ENCODE measurements around the gene HNRNPR. TPM values are rescaled to one million over a fixed set of nuclear protein-coding genes. Genes with fewer than 3 reads are reported as not detected.

The HNRNPR gene
- total RNA-seq, 1 experiment from 2014 or later, result 300 TPM

DNA sequence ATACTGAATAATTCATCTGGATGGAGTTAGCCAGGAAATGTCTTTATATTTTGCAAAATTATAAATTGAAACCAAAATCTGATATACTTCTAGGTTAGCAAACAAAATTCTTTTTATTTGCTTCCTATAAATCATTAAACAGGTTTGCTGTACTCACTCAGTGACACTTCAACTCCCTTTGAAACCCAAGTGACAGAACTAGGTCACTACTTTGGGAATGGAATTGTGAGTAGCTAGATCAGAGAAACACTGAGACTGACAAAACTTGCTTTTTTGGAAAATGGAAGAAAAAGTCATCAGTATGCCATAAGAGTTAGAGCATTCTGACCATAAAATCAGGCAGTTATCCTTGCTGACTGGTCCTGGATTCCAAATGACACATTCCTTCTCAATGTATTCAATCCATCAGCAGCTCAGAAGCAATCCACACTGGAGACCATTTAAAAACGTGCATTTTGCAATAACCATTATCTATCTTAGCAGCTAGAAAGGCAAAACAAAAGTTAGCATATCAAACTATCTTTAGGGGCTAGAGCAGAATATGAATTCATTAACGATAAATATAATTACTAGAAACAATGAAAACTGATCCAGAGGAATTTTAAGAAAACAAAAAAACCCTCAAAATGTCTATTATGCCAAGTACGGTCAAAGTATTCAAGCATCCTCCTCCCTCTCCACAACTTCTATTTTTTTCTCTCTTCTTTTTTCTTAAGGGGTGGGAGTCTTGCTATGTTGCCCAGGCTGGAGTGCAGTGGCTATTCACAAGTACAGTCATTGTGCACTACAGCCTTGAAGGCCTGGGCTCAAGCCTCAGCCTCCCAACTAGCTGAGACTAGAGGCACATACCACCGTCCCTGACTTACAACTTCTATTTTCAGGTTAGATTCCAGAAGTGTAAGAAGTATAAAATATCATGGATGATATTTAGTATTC lies 60.1 kb downstream of the HNRNPR start:
- CTCF ChIA-PET, result no interaction called here
- Histone ChIP-seq H3K27me3 (replicated peaks; ENCODE audit: insufficient read depth, low read depth, low read length, poor library complexity) (no peaks in the 10 kb centered on the region), H3K36me3 (ENCODE audit: insufficient read depth, low read length, poor library complexity, severe bottlenecking) (peaks cover 21% of the 10 kb centered on the region), H3K27ac (ENCODE audit: low read depth, low read length, poor library complexity, severe bottlenecking) (no peak overlapping the region), H3K4me3 (ENCODE audit: low read depth, low read length, poor library complexity, severe bottlenecking) (no peak overlapping the region), H3K4me1 (ENCODE audit: insufficient read depth, low read length, poor library complexity, severe bottlenecking) (peaks cover 14% of the 10 kb centered on the region), H3K9me3 (ENCODE audit: low read depth, low read length, poor library complexity, severe bottlenecking) (no peaks in the 10 kb centered on the region)
- no TSS peak for BruUV-seq (replicated peaks)
- intact Hi-C loops (cut with micrococcal nuclease; ENCODE audit: unreplicated experiment), result no loop called here
- TF ChIP-seq CTCF (conservative IDR thresholded peaks at IDR 0.05; ENCODE audit: low read depth, low read length) (no peak), EZH2 (IDR thresholded peaks at IDR 0.05; ENCODE audit: borderline replicate concordance, low read depth, low read length, poor library complexity, severe bottlenecking) (no peak)
- POLR2A ChIA-PET (ENCODE audit: low non-redundant PET), result no interaction called here
- peak; percentile 11 for DNase-seq (ENCODE audit: low spot score)

GRCh38 chr1:23282957-23283356 lies 61.1 kb downstream of the HNRNPR start:
- no peaks in the 10 kb centered on the region for H3K9me3 ChIP-seq (ENCODE audit: low read depth, low read length, poor library complexity, severe bottlenecking)
- H3K27ac ChIP-seq (ENCODE audit: low read depth, low read length, poor library complexity, severe bottlenecking), result peak overlapping the region; percentile 2
- BruUV-seq (replicated peaks), result no TSS peak
- peaks cover 21% of the 10 kb centered on the region for H3K36me3 ChIP-seq (ENCODE audit: insufficient read depth, low read length, poor library complexity, severe bottlenecking)
- CTCF ChIA-PET, result no interaction called here
- no peak for TF ChIP-seq CTCF (conservative IDR thresholded peaks at IDR 0.05; ENCODE audit: low read depth, low read length)
- TF ChIP-seq EZH2 (IDR thresholded peaks at IDR 0.05; ENCODE audit: borderline replicate concordance, low read depth, low read length, poor library complexity, severe bottlenecking), result no peak
- peak; percentile 71 for DNase-seq (ENCODE audit: low spot score)
- H3K4me1 ChIP-seq (ENCODE audit: insufficient read depth, low read length, poor library complexity, severe bottlenecking), result peaks cover 14% of the 10 kb centered on the region
- no peaks in the 10 kb centered on the region for H3K27me3 ChIP-seq (replicated peaks; ENCODE audit: insufficient read depth, low read depth, low read length, poor library complexity)
- no peak overlapping the region for H3K4me3 ChIP-seq (ENCODE audit: low read depth, low read length, poor library complexity, severe bottlenecking)
- intact Hi-C loops (cut with micrococcal nuclease; ENCODE audit: unreplicated experiment), result no loop called here
- POLR2A ChIA-PET (ENCODE audit: low non-redundant PET), result no interaction called here

GRCh38 chr1:23278717-23279116 lies 65.4 kb downstream of the HNRNPR start:
- TF ChIP-seq EZH2 (IDR thresholded peaks at IDR 0.05; ENCODE audit: borderline replicate concordance, low read depth, low read length, poor library complexity, severe bottlenecking) (no peak), CTCF (conservative IDR thresholded peaks at IDR 0.05; ENCODE audit: low read depth, low read length) (no peak)
- Histone ChIP-seq H3K9me3 (ENCODE audit: low read depth, low read length, poor library complexity, severe bottlenecking) (no peaks in the 10 kb centered on the region), H3K36me3 (ENCODE audit: insufficient read depth, low read length, poor library complexity, severe bottlenecking) (peaks cover 21% of the 10 kb centered on the region), H3K27me3 (replicated peaks; ENCODE audit: insufficient read depth, low read depth, low read length, poor library complexity) (no peaks in the 10 kb centered on the region), H3K27ac (ENCODE audit: low read depth, low read length, poor library complexity, severe bottlenecking) (no peak overlapping the region), H3K4me1 (ENCODE audit: insufficient read depth, low read length, poor library complexity, severe bottlenecking) (peaks cover 12% of the 10 kb centered on the region), H3K4me3 (ENCODE audit: low read depth, low read length, poor library complexity, severe bottlenecking) (no peak overlapping the region)
- ChIA-PET POLR2A (ENCODE audit: low non-redundant PET) (no interaction called here), CTCF (no interaction called here)
- DNase-seq (ENCODE audit: low spot score), result no peak
- BruUV-seq (replicated peaks), result no TSS peak
- intact Hi-C loops (cut with micrococcal nuclease; ENCODE audit: unreplicated experiment), result no loop called here
